ENCODE data around the gene CBX3.
"Not testable (repeated sequence)": the region's sequence is repeated elsewhere in the genome, so short reads cannot be mapped to it uniquely, and the experiment has no call there.

Gene CBX3

DNA sequence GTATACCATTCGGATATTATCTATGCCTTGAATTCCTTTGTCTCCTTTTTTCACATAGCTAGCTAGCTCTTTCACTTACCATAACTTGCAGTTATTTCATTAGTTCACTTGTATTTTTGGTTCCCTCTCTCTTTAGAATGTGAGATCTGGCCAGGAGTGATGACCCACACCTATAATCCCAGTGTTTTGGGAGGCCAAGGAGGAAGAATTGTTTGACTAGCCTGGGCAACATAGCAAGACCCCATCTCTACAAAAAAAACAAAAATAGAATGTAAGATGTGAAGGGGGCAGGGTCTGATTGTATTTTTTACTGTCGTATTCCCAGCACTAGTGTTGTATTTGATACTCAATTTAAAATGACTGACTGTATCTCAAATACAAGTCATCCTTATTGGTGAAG, 29.9 kb upstream of the CBX3 start:
- TF ChIP-seq, protein P1, sequence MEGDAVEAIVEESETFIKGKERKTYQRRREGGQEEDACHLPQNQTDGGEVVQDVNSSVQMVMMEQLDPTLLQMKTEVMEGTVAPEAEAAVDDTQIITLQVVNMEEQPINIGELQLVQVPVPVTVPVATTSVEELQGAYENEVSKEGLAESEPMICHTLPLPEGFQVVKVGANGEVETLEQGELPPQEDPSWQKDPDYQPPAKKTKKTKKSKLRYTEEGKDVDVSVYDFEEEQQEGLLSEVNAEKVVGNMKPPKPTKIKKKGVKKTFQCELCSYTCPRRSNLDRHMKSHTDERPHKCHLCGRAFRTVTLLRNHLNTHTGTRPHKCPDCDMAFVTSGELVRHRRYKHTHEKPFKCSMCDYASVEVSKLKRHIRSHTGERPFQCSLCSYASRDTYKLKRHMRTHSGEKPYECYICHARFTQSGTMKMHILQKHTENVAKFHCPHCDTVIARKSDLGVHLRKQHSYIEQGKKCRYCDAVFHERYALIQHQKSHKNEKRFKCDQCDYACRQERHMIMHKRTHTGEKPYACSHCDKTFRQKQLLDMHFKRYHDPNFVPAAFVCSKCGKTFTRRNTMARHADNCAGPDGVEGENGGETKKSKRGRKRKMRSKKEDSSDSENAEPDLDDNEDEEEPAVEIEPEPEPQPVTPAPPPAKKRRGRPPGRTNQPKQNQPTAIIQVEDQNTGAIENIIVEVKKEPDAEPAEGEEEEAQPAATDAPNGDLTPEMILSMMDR (IDR thresholded peaks at IDR 0.05; ENCODE audit: borderline replicate concordance, control extremely low read depth, extremely low read depth, insufficient read depth, missing control alignments) = no peak
- no peak for DNase-seq (ENCODE audit: low spot score)
- in situ Hi-C loops (cut with MboI; ENCODE audit: low sequenced_read_pairs, unreplicated experiment) = no loop called here

DNA sequence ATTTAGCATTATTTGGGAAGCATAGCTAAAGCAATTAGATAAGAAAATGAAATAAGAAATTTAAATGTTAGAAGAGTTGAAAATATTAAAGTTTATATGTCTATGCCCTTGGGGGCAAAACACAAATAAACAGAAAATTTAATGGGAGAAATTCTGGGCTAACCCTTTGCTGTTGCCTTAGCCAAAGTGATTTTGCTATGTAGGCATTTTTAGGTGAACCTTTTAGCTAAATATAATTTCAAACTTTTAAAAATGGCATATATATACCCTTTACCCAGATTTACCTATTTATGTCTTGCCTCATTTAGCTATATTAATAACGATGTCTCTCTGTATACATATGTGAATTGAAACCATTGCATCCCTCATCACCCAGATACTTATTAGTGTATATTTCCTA, 29.5 kb upstream of the CBX3 start:
- in situ Hi-C loops (cut with MboI; ENCODE audit: low sequenced_read_pairs, unreplicated experiment) = no loop called here
- TF ChIP-seq, protein P1 (IDR thresholded peaks at IDR 0.05; ENCODE audit: borderline replicate concordance, control extremely low read depth, extremely low read depth, insufficient read depth, missing control alignments) = no peak
- DNase-seq (ENCODE audit: low spot score) = no peak

- DNase-seq (ENCODE audit: low spot score); in situ Hi-C loops (cut with MboI; ENCODE audit: low sequenced_read_pairs, unreplicated experiment): not testable (repeated sequence)
These were observed 25.6 kb upstream of the CBX3 start for GRCh38 chr7:26175903-26176302.

GRCh38 chr7:26176696-26177095, 24.8 kb upstream of the CBX3 start:
- DNase-seq (ENCODE audit: low spot score); in situ Hi-C loops (cut with MboI; ENCODE audit: low sequenced_read_pairs, unreplicated experiment): not testable (repeated sequence)

GRCh38 chr7:26177269-26177668, 24.3 kb upstream of the CBX3 start:
- DNase-seq (ENCODE audit: low spot score); in situ Hi-C loops (cut with MboI; ENCODE audit: low sequenced_read_pairs, unreplicated experiment): not testable (repeated sequence)

- in situ Hi-C loops (cut with MboI; ENCODE audit: low sequenced_read_pairs, unreplicated experiment) = no loop called here
- TF ChIP-seq, protein P1 (IDR thresholded peaks at IDR 0.05; ENCODE audit: borderline replicate concordance, control extremely low read depth, extremely low read depth, insufficient read depth, missing control alignments) = no peak
- no peak for DNase-seq (ENCODE audit: low spot score)
These were observed 23.1 kb upstream of the CBX3 start for GRCh38 chr7:26178272-26178960.

GRCh38 chr7:26179422-26179821, 22.1 kb upstream of the CBX3 start:
- TF ChIP-seq, protein P1 (IDR thresholded peaks at IDR 0.05; ENCODE audit: borderline replicate concordance, control extremely low read depth, extremely low read depth, insufficient read depth, missing control alignments) = no peak
- in situ Hi-C loops (cut with MboI; ENCODE audit: low sequenced_read_pairs, unreplicated experiment) = no loop called here
- DNase-seq (ENCODE audit: low spot score) = no peak

DNA sequence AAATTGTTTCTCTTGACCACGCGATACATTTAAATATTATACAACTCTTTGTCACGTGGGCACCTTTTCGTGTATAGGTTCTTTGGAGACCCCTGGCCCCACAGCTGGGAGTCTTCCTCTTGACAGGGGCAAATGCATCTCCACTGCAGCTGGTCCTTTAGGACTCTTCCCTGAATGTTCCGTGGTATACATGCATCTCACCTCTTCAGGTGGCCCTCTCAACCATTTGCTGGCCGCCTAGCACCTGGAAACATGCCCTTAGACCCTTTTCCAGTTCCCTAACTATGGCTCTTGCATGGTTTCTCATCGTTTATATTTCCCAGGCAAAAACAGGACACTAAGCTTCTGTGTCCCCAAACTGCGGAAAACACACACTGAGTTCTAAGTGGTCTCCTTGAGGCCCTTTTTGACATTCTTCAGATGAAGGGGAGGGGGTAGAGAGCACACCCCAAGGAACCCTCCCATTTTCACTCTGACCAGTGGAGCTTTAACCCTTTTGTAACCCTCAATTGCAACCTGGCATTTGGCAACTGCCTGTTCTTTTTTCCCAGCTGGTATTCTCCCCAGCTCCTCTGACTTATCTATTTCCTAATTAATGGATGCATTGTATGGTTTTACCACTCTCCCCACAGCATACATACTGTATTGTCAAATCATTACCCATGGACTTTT, 21.6 kb upstream of the CBX3 start:
- in situ Hi-C loops (cut with MboI; ENCODE audit: low sequenced_read_pairs, unreplicated experiment) = no loop called here
- TF ChIP-seq, protein P1 (IDR thresholded peaks at IDR 0.05; ENCODE audit: borderline replicate concordance, control extremely low read depth, extremely low read depth, insufficient read depth, missing control alignments) = no peak
- DNase-seq (ENCODE audit: low spot score) = no peak

All from GM13976 (cell line).